UCSD-AML1 (cell line): ENCODE data around the gene TSNAXIP1.
"Not testable (repeated sequence)": the region's sequence is repeated elsewhere in the genome, so short reads cannot be mapped to it uniquely, and the experiment has no call there.

ENCODE experiments used
- DNase-seq: peaks from one replicate; lab custom pipeline; 2025; ENCODE audit not compliant: unreplicated experiment; lab: John Stamatoyannopoulos, UW

The TSNAXIP1 gene

DNA sequence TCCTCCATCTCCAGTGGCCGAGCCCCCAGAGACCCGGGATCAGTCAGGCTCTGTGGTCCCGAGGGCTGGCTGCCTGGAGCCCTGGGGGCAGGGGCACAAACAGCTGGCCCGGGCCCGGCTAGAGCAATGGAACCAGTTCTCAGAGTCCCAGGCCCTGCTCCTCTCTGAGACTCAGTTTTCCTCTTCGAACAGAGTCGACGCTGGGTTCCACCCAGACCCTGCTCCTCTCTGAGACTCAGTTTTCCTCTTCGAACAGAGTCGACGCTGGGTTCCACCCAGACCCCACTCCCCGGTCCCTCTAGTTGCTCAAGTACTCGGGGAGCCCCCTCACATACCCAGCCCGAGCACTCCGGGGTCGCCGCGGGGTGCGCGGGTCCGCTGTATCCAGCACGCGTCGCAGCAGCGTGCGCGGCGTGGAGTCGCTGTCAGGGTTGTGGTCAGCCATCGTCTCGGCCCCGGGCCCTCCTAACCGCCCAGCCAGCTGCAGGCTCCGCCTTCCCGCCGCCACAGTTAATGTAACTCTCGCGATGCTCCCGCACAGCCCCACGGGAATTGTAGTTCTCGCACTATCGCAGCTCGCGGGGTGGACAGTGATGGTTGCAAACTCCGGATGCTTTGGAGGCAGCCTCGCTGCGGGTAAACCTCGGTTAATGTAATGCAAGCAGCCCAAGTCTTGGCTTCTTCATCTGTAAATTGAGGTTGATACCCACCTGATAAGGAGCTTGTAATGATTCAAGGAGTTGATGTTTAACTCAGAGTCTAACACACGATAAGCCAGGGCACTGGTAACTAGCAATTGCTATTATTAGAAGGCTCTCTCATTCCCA lies 26.9 kb downstream of the TSNAXIP1 start:
- DNase-seq: peak; percentile 91

GRCh38 chr16:67834242-67834614 lies 27.5 kb downstream of the TSNAXIP1 start:
- no peak for DNase-seq

- not testable (repeated sequence) for DNase-seq
Measured at GRCh38 chr16:67837190-67837589, 30.5 kb downstream of the TSNAXIP1 start.

- no peak for DNase-seq
Measured at GRCh38 chr16:67837811-67838210, 31.1 kb downstream of the TSNAXIP1 start.

- no peak for DNase-seq
Measured at GRCh38 chr16:67841198-67841815, 34.6 kb downstream of the TSNAXIP1 start.

DNA sequence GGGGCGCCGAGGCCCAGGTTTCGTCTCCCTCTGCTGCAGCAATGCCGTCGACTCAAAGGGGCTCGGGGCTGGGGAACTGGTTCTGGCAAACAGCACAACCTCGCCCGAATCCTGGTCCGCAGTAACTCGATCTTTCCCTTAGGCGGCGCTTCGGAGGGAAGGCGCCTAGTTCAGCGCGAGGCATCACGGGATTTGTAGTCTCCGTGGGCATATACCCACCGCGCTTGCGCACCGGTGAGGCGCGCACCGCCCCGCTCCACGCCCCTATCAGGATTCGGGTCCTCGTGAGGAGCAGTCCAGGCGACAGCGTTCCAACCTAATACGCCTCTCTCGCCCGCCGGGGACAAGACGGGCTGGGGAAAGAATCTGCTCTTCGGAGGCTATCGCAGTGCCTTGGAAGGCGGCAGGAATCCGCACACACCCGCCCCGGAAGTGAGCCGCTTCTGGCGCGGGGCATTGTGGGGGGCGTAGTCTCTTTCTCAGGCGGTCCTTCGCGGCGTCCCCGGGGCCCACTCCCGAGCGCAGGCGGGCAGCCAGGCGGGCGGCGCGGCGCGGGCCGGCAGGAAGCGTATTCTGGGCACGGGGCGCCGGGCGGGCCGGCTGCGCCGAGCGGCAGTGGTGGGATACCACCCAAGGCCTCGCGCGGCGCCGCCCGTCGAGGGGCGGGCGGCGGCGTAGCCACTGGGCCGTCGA lies 35.3 kb downstream of the TSNAXIP1 start, which contains the start of gene THAP11:
THAP11 (plus strand) TSS at position 505 of the 693 bp plus-strand sequence. CDS start 235 bp downstream, outside the sequence.
- peak; percentile 94 for DNase-seq

DNA sequence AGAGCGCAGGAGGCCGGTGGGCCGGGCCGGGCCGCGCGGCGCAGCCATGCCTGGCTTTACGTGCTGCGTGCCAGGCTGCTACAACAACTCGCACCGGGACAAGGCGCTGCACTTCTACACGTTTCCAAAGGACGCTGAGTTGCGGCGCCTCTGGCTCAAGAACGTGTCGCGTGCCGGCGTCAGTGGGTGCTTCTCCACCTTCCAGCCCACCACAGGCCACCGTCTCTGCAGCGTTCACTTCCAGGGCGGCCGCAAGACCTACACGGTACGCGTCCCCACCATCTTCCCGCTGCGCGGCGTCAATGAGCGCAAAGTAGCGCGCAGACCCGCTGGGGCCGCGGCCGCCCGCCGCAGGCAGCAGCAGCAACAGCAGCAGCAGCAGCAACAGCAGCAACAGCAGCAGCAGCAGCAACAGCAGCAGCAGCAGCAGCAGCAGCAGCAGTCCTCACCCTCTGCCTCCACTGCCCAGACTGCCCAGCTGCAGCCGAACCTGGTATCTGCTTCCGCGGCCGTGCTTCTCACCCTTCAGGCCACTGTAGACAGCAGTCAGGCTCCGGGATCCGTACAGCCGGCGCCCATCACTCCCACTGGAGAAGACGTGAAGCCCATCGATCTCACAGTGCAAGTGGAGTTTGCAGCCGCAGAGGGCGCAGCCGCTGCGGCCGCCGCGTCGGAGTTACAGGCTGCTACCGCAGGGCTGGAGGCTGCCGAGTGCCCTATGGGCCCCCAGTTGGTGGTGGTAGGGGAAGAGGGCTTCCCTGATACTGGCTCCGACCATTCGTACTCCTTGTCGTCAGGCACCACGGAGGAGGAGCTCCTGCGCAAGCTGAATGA lies 36.0 kb downstream of the TSNAXIP1 start:
- peak; percentile 82 for DNase-seq

- DNase-seq: no peak
Measured at GRCh38 chr16:67843343-67843765, 36.7 kb downstream of the TSNAXIP1 start.

- DNase-seq: no peak
Measured at GRCh38 chr16:67844497-67844896, 37.8 kb downstream of the TSNAXIP1 start.

- DNase-seq: no peak
Measured at GRCh38 chr16:67845291-67846062, 38.8 kb downstream of the TSNAXIP1 start.

DNA sequence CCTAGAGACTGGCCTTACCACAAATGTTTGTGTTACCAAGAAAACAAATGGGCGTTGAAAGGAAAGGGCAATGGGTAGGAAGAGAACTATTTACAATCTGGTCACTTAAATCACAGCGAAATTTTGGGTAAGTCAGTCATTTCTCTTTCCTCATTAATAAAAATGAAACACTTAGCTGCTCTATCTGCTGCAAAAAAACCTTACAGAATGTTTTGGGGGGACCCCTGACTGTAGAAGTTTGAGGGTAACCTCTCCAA lies 39.3 kb downstream of the TSNAXIP1 start:
- no peak for DNase-seq

GRCh38 chr16:67846320-67847063 lies 39.8 kb downstream of the TSNAXIP1 start, which contains the start of gene NUTF2:
Gene NUTF2 (plus strand): TSS chr16:67846933. CDS start chr16:67865131, 18,198 bp downstream.
- peak; percentile 98 for DNase-seq

- DNase-seq: peak; percentile 47
Measured at GRCh38 chr16:67847064-67847861, 40.6 kb downstream of the TSNAXIP1 start, which contains the start of gene CENPT. Gene CENPT (minus strand): TSS chr16:67847693. CDS start chr16:67833859, 13,834 bp downstream.

DNA sequence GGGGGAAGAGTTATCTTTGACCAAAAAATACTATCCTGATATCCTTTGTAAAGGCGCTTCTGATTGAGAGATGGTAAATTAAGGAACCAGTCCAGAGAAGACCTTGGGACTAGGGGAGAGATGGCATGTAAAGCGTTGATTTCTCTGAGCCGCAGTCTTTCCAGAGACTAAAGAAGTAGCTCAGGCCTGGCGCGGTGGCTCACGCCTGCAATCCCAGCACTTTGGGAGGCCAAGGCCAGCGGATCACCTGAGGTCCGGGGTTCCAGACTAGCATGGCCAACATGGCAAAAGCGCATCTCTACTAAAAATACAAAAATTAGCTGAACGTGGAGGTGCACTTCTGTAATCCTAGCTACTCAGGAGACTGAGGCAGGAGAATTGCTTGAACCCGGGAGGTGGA lies 41.4 kb downstream of the TSNAXIP1 start:
- DNase-seq: no peak

GRCh38 chr16:67853670-67854069 lies 47.0 kb downstream of the TSNAXIP1 start:
- DNase-seq: no peak

DNA sequence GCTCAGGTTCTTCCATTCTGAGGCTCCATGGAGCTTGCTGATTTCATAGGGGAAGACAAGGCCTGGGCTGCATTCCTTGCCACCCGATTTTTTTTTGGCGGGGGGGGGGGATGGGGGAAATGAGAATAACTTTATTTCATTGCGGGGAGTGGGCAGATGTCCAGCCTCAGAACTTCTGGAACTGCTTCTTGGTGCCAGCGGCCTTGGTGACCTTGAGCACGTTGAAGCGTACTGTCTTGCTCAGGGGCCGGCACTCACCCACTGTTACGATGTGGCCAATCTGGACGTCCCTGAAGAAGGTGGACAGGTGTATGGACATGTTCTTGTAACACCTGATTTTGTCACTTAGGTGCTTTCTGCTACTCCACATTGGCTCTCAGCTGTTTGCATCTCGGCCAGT lies 49.1 kb downstream of the TSNAXIP1 start:
- DNase-seq: no peak

DNA sequence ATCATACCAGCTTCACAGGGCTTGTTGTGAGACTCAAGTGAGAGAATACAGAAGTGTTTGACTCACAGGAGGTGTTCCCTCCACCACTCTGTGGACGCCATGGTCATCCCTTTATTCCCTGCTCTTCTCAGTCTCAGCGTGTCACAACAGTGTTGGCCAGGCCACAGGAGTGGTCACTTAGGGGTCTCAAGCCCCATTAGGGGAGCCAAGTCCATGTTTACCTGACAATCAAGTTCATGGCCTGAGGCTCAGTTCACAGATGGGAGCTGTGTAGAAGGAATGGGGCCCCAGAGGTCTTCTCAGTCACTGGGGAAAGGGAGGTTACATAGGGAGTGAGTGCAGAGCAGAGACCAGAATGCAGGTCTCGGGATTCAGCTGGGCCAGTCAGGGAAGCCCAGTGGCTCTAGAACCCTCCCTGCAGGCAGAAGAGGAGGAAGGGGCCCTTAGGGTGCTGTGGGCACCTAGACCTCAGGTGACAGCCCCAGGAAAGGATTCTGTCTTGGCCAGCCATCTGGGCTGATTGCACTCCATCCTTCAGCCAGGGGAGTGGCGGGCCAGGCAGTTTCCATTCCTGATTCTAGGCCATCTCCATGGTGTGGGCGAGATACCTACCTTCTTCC lies 50.3 kb downstream of the TSNAXIP1 start:
- no peak for DNase-seq

- no peak for DNase-seq
Measured at GRCh38 chr16:67857547-67858233, 51.0 kb downstream of the TSNAXIP1 start.
